GOT3 (cell line): ENCODE results near the gene TC2N.
"Not testable (repeated sequence)": the region's sequence is repeated elsewhere in the genome, so short reads cannot be mapped to it uniquely, and the experiment has no call there.

Experiments used
- DNase-seq: peaks from one replicate; lab custom pipeline; 2025; ENCODE audit warnings: mixed read lengths; lab: John Stamatoyannopoulos, UW

The TC2N gene

GRCh38 chr14:91835197-91835919 lies 32.0 kb downstream of the TC2N start:
- DNase-seq: no peak

DNA sequence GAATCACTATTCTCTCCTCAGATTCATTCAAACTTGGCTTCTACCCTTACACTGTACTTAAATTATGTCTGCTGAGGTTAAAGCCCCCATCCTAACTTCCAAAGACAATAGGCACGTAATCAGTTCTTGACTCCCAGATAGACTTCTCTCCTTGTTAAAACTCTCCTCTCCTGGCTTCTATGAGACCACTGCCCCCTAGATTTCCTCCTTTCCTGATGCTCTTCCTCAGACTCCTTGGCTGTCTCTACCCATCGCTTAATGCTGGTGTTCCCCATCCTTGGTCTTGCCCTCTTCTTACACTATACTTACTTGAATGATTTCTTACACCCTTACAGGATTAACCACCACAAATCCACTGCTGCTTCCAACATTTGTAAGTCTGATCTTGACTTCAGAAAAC lies 32.8 kb downstream of the TC2N start:
- DNase-seq: no peak

DNA sequence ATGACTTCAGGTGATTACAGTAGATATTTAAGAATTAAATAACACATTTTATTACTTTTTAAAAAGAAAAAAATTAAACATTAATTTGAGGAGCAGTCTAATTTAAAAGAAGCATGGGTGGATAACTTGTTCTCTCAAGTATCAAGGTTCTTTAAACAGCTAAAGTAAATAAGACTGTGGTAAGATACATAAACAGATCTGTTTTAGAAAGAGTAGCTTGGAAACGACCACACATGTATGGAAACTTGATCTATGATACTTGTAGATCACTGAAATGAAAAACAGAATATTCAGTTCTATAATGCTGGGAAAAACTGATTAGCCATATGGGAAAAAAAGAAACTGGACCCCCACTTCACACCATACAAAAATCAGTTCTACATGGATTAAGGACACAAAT lies 36.0 kb downstream of the TC2N start:
- DNase-seq: no peak

DNA sequence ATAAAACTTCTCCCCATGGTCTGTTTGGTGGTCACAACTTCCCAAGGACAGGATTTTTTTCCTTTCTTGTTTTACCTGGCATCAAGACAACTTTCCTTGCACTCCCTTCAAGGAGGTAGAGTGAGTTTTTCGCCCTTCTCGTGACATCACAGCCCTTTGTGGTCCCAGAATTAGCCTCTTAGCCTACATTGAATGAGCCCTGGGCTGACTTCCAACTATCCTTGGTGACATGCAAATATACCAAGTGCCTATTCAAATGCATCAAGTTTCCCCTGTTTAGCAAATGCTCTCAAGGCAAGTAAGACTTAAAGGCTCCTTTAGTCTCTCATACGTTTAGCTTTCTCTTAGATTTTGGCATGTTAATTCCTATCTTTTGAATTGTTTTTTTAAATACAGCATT lies 36.6 kb downstream of the TC2N start:
- DNase-seq: no peak

DNA sequence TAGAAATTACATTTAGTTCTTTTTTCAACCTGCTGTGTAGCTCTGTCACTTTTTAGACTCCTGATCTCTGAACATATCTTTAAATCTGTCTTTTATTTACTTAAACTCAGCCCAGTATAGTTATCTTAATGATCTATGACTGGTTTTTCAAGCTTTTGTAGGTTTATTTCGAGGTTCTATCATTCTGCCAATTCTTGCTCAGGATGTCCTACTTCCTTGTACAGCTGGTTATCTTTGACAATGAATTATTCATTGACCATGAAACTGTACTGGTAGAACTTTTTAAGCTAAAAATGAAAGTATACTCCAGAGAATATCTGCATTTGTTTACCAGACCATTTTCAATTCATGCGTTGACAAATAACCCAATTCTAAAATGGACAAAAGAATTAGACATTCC lies 37.8 kb downstream of the TC2N start:
- DNase-seq: no peak

DNA sequence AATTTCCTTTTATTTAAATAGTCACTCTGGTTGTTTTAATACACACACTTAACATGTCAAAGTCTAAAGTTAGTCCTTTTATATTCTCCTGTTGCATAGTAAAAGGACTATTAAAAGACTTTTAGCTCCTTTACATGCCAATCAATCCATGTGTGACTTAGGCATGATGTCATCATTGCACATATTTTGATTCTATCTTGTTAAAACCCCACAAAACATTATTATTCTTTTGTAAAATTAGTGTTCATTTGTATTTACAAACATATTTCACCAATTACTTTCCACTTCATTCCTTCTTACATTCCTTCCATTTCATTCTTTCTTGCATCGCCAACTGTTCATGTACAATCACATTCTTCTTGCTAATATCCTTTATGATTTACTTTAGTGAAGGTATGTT lies 39.6 kb downstream of the TC2N start:
- DNase-seq: no peak

DNA sequence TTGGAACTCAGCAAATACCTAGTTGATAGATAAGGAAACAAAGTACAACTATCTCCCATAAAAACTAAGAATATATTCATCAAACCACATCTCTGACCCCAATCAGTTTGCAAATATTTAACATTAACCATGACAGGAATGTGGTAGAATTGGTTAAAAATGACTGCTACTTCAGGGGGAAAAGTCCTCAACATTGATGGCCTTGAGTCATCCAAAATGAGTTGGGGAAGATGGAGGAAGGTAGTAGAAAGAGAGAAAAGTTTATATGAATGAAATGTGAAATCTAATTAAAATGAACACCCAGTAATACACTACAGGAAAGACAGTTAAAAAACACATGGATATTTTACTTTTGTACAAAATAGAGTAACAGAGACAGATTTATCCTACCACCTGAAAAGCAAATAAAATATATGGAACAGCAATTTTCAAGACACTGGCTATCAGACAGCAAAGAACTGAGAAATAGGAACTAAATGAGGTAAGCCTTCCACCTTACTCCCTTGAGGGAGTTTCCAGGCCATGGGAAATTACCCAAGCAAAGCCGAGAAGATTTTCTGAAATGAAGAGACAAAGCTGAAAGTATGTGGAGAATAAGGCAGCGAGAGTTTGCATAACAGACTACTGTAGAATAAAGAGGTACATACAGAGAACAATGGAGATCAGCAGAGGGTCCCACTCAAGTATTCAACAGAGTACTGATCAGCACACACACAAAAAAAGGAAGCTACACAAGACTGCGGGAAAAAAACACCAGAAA lies 49.6 kb downstream of the TC2N start:
- no peak for DNase-seq

- no peak for DNase-seq
Observed at GRCh38 chr14:91814317-91814716, 53.0 kb downstream of the TC2N start.

DNA sequence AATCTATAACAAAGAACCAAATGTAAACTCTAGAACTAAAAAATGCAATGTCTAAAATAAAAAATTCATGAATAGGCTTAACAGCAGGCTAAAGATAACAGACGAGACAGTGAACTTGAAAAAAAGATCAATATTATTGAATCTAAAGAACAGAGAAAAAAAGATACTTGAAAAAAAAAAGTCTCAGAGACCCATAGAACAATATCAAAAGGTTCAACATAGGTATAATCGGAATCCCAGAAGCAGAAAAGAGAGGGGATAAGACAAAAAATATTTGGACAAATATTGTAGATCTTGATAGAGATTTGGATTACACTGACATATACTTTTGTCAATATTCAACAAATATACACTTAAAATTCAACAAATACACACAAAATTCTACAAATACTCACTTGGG lies 56.6 kb downstream of the TC2N start:
- DNase-seq: no peak

DNA sequence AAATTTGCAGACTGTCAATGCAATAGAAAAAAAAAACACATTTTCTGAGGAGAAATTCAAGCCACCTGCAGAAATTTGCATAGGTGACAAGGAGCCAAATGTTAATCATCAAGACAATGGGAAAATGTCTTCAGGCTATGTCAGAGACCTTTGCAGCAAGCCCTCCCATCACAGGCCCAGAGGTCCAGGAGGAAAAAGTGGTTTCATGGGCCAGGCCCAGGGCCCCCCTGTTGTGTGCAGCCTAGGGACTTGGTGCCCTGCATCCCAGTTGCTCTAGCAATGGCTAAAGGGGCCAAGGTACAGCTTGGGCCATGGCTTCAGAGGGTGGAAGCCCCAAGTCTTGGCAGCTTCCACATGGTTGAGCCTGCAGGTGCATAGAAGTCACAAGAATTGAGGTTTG lies 60.6 kb downstream of the TC2N start:
- no peak for DNase-seq

DNA sequence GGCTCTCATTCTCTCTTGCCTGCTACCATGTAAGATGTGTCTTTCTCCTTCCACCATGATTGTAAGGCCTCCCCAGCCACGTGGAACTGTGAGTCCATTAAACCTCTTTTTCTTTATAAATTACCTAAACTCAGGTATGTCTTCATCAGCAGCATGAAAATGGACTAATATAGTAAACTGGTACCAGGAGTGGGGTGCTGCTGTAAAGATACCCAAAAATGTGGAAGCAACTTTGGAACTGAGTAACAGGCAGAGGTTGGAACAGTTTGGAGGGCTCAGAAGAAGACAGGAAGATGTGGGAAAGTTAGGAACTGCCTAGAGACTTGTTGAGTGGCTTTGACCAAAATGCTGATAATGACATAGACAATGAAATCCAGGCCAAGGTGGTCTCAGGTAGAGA lies 61.2 kb downstream of the TC2N start:
- not testable (repeated sequence) for DNase-seq

- DNase-seq: no peak
Observed at GRCh38 chr14:91805659-91806058, 61.7 kb downstream of the TC2N start.

DNA sequence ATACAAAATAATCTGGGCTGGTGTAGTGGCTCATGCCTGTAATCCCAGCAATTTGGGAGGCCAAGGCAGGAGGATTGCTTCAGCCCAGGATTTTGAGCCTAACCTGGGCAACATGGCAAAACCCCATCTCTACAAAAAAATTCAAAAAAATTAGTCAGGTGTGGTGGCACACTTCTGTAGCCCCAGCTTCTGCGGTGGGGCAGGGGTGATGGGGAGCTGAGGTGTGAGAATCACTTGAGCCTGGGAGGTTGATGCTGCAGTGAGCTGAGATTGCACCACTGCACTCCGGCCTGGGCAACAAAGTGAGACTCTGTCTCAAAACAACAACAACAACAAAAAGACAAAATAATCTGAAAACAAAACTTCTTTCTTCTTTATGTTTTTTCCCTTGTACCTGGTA lies 66.0 kb downstream of the TC2N start:
- no peak for DNase-seq

- DNase-seq: no peak
Observed at GRCh38 chr14:91796617-91797347, 70.6 kb downstream of the TC2N start.

- no peak for DNase-seq
Observed at GRCh38 chr14:91793704-91794103, 73.6 kb downstream of the TC2N start.

- no peak for DNase-seq
Observed at GRCh38 chr14:91786188-91786587, 81.1 kb downstream of the TC2N start.

GRCh38 chr14:91780452-91780851 lies 86.9 kb downstream of the TC2N start:
- no peak for DNase-seq

DNA sequence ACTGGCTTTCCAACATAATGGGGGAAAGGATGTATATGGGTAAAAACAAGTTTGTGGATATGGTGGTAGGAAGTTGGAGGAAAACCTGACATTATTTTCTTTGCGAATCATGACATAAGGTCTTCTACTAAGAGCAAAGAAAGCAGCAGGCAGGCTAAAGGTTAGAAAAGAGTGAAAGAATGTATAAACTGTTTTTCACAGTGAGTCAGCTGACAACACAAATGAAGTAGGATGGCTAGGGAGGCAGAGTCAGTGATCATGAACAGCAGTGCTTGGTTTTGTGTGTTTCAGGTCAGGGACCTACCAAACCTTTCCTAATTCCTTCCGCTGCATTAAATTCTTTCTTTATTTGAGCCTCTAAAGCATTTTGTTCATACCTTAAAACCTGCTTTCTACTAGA lies 89.1 kb downstream of the TC2N start:
- no peak for DNase-seq

- no peak for DNase-seq
Observed at GRCh38 chr14:91774140-91775096, 92.9 kb downstream of the TC2N start.

GRCh38 chr14:91770185-91770584 lies 97.2 kb downstream of the TC2N start:
- DNase-seq: no peak

- DNase-seq: no peak
Observed at GRCh38 chr14:91755570-91756295, 111.6 kb downstream of the TC2N start.
